ENCODE measurements around the gene NLGN3. TPM values are rescaled to one million over a fixed set of nuclear protein-coding genes. Genes with fewer than 3 reads are reported as not detected.

NLGN3 gene
- polyA plus RNA-seq, 1 experiment: 0.27 TPM

GRCh38 chrX:71191248-71191647 lies 46.6 kb downstream of the NLGN3 start:
- ChIA-PET POLR2A (no interaction called here), CTCF (no interaction called here)
- no peak for DNase-seq (ENCODE audit: low read depth)
- Histone ChIP-seq H3K27me3 (ENCODE audit: control insufficient read depth, insufficient read depth, low read length) (no peaks in the 10 kb centered on the region), H3K36me3 (ENCODE audit: control insufficient read depth, insufficient read depth, low read length) (no peaks in the 10 kb centered on the region), H3K4me3 (ENCODE audit: low read depth, low read length) (no peak overlapping the region)
- no peak for TF ChIP-seq CTCF (IDR thresholded peaks at IDR 0.05; ENCODE audit: insufficient read depth, low read depth, low read length)

DNA sequence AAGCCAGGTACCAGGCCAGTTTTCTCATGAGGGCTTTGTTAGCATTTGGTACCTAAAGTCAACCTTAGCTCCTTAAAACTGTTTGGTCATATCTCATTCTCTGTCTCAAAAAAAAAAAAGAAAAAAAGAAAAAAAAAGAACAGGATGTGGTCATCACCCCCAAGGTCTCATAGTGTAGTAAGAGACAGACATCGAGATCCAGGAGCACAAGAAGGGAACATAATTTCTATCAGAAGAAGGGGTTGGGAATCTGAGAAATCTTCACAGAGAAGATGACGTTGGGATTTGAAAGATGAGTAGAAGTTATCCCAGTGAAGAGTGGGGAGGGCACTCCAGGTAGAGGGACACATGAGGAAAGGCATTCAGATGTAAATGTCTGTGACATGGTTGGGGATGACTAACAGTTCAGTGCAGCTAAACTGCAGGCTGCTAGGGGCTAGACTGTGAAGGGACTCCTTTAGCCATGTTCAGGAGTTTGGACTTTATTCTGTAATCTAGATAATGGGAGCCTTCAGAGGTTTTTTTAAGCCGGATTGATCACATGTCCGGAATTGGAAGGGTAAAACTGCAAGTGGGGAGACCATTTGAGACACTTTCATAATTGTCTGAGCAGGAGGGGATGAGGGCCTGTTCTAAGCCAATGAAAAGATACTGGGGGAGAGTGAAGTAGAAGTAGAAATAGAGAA lies 51.5 kb downstream of the NLGN3 start:
- POLR2A ChIA-PET: no interaction called here
- DNase-seq (ENCODE audit: low read depth): no peak
- CTCF ChIA-PET: no interaction called here
- Histone ChIP-seq H3K36me3 (ENCODE audit: control insufficient read depth, insufficient read depth, low read length) (no peaks in the 10 kb centered on the region), H3K4me3 (ENCODE audit: low read depth, low read length) (no peak overlapping the region), H3K27me3 (ENCODE audit: control insufficient read depth, insufficient read depth, low read length) (no peaks in the 10 kb centered on the region)
- no peak for TF ChIP-seq CTCF (IDR thresholded peaks at IDR 0.05; ENCODE audit: insufficient read depth, low read depth, low read length)

DNA sequence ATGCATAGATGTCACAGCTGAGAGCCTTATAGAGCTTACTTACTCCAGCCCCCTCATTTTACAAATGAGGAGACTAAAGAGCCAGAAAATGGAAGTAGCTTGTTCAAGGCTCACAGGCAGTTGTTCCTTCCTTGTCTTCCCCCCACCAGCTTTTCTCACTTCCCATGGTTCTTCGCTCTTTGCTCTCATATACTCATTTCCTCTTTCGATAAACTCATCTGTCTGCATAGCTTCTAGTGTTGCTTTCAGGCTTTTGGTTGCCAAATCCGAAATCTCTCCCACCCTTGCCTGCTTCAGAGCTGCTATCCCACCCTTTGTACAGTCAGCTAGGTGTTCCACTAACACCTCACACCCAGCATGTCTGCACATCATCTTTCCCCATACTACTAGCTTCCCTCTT lies 53.4 kb downstream of the NLGN3 start:
- Histone ChIP-seq H3K36me3 (ENCODE audit: control insufficient read depth, insufficient read depth, low read length) (no peaks in the 10 kb centered on the region), H3K4me3 (ENCODE audit: low read depth, low read length) (no peak overlapping the region), H3K27me3 (ENCODE audit: control insufficient read depth, insufficient read depth, low read length) (no peaks in the 10 kb centered on the region)
- CTCF ChIA-PET: no interaction called here
- DNase-seq (ENCODE audit: low read depth): no peak
- POLR2A ChIA-PET: no interaction called here
- no peak for TF ChIP-seq CTCF (IDR thresholded peaks at IDR 0.05; ENCODE audit: insufficient read depth, low read depth, low read length)

- Histone ChIP-seq H3K27me3 (ENCODE audit: control insufficient read depth, insufficient read depth, low read length) (no peaks in the 10 kb centered on the region), H3K4me3 (ENCODE audit: low read depth, low read length) (no peak overlapping the region), H3K36me3 (ENCODE audit: control insufficient read depth, insufficient read depth, low read length) (no peaks in the 10 kb centered on the region)
- DNase-seq (ENCODE audit: low read depth): no peak
- TF ChIP-seq CTCF (IDR thresholded peaks at IDR 0.05; ENCODE audit: insufficient read depth, low read depth, low read length): no peak
- CTCF ChIA-PET: no interaction called here
- POLR2A ChIA-PET: no interaction called here
Measured at GRCh38 chrX:71199252-71200008, 54.8 kb downstream of the NLGN3 start.

DNA sequence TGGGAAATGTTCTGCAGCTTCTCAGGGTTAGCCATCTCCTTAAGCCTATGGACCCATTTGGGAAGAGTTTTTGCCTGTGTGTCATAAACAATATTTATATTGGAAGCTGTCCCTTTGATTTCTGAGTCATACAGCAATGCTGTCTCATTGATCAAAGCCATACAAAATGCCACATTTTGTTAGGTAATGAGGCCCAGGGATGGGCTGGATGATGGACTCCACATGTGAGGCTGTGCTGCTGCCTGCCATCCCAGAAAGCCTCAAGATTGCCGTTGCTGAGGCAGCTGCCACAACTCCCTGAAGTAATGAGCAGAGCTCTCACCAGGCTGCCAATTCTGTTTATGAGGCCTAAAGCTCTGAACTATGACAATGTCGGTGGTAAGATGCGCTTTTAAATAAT lies 66.2 kb downstream of the NLGN3 start:
- CTCF ChIA-PET: no interaction called here
- H3K36me3 ChIP-seq (ENCODE audit: control insufficient read depth, insufficient read depth, low read length): no peaks in the 10 kb centered on the region
- no peak for DNase-seq (ENCODE audit: low read depth)
- no peak overlapping the region for H3K4me3 ChIP-seq (ENCODE audit: low read depth, low read length)
- TF ChIP-seq CTCF (IDR thresholded peaks at IDR 0.05; ENCODE audit: insufficient read depth, low read depth, low read length): no peak
- POLR2A ChIA-PET: no interaction called here
- H3K27me3 ChIP-seq (ENCODE audit: control insufficient read depth, insufficient read depth, low read length): peaks cover 4% of the 10 kb centered on the region; the same call in 1 of the 2 replicates
